NCI-H1092 treated with DMSO at 0.1 percent for 48 hours (cell line): ENCODE data around the gene SEMA6A.
"Not testable (repeated sequence)": the region's sequence is repeated elsewhere in the genome, so short reads cannot be mapped to it uniquely, and the experiment has no call there.

Source experiments
- DNase-seq: peaks from one replicate; lab custom pipeline; 2025; lab: John Stamatoyannopoulos, UW

The SEMA6A gene

DNA sequence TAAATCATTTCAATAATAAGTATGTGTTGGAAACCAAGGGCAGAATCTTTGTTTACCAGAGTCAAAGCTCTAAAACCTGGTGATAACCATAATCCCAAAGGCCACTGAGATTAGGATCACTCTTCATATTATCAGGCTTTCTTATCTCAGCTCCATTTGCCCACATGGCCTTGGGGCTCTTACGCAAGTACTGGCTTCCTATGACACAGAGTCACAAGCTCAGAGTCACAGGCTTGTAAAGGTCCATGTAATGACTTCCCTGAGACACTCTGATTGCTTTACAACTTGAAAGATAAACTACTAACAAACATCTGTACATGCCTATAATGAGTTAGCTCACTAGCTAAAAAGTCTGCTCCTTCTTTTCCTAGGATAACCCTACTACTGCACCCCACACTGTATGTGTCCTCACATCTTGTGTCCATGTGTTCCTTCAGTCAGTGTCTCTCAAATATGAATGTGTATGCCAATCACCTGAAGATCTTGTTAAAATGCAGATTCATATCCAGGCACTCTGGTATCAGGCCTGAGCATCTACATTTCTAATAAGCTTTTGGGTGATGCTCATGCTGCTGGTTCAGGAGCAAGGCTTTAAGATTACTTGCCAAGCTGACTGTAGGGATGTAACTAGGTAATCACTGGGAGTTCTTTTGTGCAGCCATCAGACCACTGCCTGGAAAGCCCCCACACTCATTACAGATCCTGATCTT is 28.4 kb downstream of the SEMA6A start:
- DNase-seq: no peak

DNA sequence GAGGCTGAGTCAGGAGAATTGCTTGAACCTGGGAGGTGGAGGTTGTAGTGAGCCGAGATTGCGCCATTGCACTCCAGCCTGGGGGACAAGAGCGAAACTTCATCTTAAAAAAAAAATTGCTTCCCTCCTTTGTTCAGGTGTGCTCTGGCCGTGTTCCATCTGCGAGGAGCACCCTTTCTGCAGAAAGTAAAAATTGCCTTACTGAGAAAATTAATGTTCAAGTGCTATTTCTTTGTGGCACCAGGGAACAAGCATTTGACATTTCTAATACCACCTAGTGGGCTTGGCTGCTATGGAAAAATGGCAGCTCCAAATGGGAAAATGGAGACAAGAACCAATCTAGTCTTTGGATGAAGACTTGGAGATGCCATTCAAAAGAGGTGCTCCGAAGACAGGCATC is 29.2 kb downstream of the SEMA6A start:
- DNase-seq: not testable (repeated sequence)

DNA sequence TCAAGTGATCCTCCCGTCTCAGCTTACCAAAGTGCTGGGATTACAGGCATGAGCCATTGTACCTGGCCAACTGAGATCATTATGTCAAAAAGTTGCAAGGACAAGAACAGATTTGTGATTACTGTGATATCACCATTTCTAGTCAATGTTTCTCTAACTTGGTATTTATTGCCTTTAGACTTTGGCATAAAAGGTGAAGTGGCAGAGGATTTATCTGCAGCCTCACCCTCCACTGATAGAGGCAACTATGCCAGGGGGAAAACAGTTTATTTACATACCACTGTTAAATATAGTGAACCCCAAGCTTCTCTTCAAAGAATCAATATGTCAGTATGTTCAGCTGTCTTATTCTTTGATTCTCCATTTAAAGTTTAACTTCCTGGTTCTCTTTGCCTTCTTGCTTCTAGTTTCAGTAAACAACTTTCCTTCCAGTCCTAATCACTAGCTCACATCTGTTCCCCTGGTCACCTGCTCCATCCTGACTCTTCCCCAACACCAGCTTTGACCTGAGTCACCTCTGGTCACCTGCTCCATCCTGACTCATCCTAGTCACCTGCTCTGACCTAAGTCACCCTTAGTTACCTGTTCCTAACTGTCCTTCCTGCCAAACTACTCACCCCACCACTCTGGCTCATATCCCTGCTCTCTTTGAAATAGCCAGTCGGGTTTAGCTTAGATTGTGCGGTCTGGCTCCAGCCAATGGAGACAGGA is 29.9 kb downstream of the SEMA6A start:
- DNase-seq: no peak

DNA sequence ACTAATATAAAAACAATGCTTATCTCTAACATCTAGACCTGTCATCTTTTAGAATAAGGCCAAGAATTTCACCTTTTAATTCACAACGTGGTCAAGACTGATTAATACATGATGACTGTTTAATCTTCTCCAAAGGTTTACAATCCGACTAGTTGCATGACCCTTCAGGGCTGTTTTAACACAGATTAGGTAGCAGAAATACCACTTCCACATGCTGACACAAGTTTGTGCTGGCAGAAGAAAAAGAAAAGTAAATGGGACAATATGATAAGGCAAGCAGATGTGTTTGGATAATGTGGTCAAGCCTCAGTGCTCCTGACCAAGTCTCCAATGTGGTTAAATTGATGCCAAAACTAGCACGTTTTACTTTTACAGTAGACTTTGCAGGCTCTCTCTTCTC is 31.1 kb downstream of the SEMA6A start:
- no peak for DNase-seq

DNA sequence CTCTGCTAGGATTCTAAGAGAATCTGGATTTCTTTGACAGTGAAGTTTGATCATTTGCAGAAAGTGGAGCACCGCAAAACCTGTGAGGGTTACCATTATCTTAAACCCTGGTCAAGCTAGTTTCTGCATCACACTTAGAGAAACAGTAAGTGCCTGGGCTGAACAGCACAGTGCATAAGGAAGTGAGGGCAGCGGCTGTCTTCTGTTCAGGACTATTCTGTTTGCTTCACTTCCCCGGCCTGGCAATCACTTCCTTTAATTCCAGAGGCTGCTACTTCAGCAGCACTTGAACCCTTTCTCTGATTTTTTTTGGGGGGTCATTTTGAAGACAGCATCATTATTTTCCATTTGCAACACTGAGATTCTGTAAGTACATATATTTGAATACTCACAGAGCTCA is 32.0 kb downstream of the SEMA6A start:
- no peak for DNase-seq

DNA sequence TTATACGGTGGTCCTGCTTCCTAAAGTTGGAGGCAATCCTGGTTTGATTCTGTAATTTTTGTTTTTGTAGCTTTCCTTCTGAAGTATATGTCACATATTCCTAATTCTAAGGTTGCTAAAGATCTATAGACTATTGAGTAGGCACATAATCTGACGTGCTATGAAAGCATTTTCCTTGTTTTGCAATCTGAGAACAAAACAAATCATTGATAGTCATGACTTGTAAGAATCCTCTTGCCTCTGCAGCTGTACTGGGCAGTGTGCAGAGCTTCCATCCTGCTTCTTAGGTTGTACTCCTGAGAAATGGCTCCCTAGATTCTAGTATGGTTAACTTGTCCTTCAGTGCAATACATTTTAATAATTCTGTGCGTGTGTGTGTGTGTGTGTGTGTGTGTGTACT is 35.4 kb downstream of the SEMA6A start:
- DNase-seq: no peak

DNA sequence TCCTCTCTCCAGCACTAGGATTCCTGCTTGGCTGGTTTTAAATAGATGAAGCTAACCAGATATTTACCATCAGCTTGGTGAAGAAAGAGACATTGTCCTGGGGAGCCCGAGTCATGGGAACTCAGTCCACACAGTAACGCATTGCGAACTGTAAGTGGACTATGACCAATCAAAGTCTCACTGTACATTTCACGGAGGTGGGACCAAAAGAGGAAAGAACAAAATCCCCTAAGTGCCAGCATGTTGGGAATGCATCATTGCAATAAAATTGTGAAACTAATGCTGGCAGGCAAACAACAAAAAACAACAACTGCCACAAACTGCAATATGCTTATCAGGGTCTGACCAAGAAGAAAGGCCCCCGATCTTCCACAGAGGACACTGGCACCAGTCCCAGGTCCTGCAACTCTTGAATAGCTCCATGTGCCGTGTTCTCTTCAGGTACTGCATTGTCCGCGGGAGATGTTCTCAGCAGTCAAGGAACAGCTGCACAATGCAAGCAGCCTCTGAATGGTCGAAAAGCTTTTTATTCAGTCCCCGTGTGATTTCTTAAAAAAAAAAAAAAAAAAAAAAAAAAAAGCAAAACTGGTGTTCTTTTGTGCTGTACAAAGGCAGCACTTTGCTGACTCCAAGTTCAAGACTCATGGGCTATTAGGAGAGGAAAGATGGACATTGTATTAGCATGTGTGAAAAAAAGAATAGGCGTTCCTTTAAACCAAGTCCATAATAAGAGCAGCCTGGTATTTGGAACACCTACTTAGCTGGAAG is 38.1 kb downstream of the SEMA6A start:
- DNase-seq: no peak

DNA sequence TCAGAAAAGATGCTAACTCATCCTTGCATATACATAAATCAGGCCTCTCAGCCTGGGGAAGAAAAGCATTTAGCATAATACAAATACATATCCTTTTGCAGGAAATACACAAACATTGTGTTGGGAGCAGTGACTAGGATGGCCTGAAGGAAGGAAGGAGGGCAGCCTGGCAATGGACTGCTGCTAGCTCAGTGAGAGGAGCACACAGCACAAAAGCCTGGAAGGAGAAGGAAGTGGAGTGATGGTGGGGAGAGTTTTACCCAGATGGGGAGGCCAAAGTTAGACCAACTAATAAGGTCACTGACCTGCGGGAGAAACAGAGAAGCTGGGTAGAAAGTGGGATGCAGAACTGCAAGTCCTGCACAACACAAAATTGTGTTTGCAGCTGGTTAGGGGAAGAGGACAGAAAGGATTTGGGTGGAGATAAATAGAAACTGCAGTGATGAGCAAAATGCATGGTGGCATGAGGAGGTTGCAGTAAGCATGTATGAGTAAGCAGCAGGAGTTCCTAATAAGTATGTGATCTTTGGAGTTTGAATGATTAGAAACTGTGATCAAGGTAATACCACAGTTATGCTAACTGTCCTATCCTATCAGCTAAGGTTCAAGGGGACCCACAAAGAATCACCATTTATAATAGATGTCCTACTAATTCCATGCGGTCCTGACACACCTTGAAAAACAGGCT is 39.5 kb downstream of the SEMA6A start:
- no peak for DNase-seq

DNA sequence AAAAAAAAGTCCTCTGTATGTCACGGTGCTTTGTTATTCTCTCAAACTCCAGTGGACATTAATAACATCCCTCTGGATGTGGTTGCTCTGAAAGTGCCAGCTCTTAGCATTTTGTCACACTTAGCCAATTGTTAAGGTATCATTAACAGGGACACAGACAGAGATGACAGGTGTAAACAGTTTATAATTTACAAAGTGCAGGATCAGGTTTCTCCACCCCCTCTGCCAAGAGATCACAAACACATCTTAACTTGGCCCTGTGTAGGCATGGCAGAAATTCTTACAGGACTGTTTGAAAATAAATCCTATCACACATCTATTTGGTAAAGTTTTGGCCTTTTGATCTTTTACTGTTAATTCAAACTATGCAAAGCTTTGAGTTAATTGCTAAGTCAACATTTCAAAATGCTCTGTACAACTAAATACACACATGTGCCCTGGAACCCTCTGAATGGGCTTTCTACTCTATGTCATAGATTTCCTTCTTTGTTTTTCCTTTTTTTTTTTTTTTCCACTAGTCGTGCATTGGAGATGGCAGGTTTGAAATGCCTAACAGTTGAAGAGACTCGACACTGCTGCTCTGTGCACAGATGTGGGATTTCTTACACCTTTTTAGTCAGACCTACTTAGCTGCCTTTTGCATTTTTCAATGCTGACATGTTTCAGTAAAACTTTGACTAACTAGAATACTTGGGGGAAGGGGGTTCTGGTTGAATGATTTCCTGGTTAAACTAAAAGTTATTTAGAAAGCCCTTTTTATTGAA is 41.7 kb downstream of the SEMA6A start:
- DNase-seq: peak; percentile 28

DNA sequence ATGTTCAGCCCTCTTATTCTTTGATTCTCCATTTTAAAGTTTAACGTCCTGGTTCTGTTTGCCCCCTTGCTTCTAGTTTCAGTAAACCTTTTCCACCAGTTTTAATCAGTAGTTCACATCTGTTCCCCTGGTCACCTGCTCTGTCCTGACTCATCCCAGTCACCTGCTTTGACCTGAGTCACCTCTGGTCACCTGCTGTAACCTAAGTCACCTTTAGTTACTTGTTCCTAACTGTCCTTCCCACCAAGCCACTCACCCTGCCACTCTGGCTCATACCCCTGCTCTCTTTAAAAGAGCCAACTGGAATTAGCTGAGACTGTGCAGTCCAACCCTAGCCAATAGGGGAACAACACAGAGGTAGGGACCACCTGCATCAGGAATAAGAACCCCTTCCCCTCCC is 43.0 kb downstream of the SEMA6A start:
- no peak for DNase-seq

DNA sequence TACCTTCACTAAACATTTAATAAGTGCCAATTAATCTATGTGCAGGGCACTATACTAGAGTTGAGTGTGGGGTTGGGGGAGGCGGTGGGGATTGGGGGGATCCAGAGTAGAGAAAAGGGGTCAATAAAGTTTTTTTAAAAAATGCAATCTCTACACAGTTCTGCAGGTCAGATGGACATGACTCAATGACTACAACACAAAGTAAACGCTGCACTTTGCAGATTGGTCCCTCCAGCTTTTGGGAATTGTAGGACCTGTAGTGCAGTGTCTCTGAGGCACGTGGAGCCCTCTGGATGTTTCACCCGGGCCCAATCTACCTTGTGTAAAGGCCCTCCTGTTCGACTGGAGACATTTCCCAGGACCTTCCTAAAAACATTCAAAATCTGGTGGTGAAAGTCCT is 43.5 kb downstream of the SEMA6A start:
- DNase-seq: no peak

DNA sequence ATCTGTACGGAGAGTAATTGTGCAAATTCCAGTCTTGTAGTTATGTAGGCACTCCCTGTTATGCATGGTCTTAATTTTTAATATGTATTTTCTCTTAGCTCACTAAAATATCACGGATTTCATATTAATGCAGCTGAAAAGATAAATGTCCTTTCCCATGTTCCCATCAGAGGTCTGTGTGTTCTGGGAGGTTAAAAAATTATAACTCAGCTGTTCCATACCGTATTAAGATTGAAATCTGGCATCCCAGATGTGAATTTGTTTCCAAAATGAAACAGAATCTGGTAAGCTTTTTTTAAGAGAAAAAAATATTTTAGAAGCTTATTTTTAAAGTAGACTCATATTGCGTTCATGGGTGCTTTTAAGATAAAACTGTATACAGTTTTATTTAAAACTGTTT is 44.3 kb downstream of the SEMA6A start:
- DNase-seq: no peak

DNA sequence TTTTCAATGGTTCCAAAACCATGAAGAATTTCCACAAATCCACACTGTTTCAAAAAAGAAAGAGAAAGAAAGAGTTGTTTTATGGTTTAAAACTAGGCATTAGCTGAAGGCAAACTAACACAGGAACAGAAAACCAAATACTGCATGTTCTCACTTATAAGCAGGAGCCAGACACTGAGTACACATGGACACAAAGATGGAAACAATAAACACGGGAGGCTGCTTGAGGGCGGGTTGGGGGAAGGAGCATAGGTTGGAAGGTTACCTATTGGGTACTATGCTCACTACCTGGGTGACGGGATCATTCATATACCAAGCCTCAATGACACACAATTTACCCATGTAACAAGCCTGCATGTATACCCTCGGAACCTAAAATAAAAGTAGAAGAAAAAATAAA is 45.0 kb downstream of the SEMA6A start:
- DNase-seq: no peak

DNA sequence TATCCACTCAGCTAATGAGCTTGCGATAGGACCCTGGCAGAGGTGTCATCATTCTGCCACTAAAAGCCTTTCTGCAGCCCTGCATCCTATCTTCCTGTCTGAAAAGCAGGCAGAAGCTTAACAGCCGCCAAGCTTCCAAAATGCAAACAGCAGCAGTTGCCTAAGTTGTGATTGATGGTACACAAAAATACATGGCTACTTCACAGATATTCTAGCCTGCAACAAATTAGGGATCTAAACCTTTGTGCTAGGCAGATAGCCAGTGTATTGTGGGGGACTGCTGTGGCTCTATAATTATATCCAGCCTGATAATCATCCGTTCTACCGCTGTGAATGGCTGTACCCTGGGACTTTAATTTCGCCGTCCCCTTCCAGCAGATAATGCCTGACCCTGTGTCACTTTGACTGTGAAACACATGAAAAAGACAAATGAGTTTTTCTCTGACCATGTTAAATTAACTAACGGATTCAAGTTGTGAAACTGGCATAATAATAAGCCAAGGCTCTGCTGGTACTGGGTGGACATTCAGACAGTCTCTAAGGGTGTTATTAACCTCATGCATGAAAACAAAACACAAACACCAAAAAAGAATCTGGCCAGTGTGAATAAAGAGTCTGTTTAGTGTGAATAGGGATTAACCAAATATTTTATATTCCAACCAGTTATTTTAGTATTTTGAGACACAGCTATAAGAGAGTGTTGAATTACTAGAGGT is 45.9 kb downstream of the SEMA6A start:
- no peak for DNase-seq

DNA sequence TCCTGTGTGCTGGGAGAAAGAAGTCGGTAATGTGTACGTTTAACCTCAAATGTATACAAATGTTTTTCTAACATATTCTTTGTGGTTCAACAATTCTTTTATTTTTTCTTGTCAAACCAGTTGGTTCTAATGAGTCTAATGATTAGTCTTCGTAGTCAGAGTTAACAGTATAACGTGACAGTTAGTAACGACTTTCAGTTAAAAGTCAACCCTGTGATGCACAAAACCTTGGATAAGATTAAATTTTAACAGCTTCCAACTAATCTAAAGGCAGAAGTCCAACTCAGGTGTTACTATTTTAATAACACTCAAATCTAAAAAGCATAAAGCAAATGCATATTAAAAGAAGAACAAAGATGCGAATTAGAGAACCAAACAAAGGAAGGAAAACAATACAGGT is 47.0 kb downstream of the SEMA6A start:
- DNase-seq: no peak

DNA sequence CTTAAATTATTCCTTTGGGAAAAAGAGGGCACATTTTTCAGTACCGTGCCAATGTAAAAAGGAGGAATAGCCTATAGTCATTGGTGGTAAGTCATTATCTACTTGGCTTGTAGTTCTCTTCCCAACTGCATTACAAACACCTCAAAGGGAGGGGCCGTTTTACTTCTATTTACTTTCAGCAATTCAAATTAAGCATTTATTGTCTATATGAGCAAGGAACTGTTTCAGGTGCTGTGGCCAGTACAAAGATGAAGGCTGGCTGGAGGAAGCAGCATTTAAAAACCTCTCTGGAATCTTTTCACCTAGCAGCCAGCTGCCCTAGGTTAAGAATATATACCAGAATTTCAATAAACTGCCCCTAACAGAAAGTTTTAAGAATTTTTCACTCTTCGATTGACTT is 48.9 kb downstream of the SEMA6A start:
- no peak for DNase-seq

DNA sequence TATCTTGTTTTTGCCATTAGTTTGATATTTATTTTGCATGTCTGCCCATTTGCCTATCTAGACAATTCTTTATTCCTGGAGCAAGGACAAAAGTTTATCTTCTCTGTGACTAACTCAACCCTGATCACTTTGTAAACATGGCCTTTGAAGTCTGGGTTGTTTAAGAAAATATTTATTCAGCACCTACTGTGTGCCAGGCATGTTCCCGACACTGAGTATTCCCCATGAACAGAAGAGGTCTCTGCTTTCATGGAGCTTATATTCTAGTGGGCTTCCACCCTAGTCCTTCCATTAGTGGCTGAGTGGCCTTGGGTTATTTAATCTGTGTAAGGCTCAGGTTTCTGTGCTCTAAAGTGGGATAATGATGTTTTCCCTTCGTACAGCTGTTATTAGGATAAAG is 49.7 kb downstream of the SEMA6A start:
- DNase-seq: no peak

DNA sequence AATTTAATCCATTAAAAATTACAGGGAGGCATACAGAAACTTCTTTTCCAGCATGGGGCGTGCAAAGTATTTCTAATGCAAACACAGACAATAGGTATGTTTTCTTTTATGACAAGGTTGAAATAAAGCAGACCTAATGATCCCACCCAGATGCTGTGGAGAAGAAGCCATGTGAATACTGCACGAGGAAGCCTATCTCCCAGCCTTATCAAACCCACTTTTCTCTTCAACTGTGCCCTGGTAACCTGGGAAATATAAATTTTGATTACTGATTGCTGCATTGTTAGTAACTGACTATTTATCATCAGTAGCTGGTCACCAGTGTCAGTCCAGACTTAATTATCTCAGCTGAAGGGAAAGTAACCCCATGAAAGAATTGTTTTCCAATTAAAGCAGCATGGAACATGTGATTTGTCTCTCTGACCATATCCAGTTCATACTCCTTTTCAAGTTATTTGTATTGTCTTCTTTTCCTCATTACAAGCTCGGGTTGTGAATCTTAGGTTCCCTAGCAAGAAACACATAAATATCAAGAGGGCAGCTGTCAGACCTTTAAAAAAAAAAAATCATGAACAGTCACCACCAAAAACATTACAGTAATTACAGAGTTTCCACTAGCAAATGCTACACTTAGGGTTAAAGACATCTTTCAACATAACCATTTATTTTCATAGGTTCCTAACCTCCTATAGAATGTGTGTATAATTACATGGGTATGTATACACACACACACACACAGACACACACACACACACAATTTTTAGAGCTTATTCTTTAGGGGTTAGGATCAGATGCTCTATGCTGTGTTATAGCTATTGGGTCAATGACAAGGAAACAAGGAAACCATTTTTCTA is 50.3 kb downstream of the SEMA6A start:
- DNase-seq: no peak

DNA sequence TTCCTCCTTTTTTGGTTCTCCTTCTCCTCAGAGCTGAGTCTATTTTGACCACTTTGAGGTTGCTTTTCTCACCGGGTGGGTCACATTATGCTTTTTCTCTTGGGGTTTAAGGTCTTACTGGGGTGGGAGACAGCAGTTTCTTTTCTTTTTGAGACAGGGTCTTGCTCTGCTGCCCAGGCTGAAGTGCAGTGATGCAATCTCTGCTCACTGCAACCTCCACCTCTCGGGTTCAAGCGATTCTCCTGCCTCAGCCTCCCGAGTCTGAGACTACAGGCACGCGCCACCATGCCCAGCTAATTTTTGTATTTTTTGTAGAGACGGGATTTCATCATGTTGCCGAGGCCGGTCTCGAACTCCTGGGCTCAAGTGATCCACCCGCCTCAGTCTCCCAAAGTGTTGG is 51.4 kb downstream of the SEMA6A start:
- not testable (repeated sequence) for DNase-seq
